Epithelial cell of proximal tubule (primary cell): ENCODE data around the gene BTBD10. TPM values are rescaled to one million over a fixed set of nuclear protein-coding genes. Genes with fewer than 3 reads are reported as not detected.
A peak's percentile ranks its signal among the peaks of the same experiment; 100 is the strongest.

Experiments
- DNase-seq: peaks from one replicate; pipeline ENCODE4 v3.0.0-alpha.2; 2011; ENCODE audit warnings: low read depth
- H3K4me3 ChIP-seq: 2 replicates; pipeline ENCODE4 v1.5.1; 2011; ENCODE audit warnings: low read depth, mild to moderate bottlenecking, low read length
- total RNA-seq: library from RNA; depleted of rRNA; stranded (reverse); fragments of >200 nt; gene quantifications from 2 replicates; pipeline ENCODE4 v1.2.3, GENCODE V29; 2015
- TF ChIP-seq, protein P1 (sequence below): conservative IDR thresholded peaks from 2 replicates; pipeline ENCODE4 v1.5.1; 2012; ENCODE audit warnings: low read depth, mild to moderate bottlenecking, low read length

BTBD10 gene
- total RNA-seq, 1 donor from 2014 or later: 55.5 TPM

GRCh38 chr11:13376838-13377237 lies 86.2 kb downstream of the BTBD10 start:
- no peak overlapping the region for H3K4me3 ChIP-seq
- DNase-seq: no peak
- TF ChIP-seq, protein P1, sequence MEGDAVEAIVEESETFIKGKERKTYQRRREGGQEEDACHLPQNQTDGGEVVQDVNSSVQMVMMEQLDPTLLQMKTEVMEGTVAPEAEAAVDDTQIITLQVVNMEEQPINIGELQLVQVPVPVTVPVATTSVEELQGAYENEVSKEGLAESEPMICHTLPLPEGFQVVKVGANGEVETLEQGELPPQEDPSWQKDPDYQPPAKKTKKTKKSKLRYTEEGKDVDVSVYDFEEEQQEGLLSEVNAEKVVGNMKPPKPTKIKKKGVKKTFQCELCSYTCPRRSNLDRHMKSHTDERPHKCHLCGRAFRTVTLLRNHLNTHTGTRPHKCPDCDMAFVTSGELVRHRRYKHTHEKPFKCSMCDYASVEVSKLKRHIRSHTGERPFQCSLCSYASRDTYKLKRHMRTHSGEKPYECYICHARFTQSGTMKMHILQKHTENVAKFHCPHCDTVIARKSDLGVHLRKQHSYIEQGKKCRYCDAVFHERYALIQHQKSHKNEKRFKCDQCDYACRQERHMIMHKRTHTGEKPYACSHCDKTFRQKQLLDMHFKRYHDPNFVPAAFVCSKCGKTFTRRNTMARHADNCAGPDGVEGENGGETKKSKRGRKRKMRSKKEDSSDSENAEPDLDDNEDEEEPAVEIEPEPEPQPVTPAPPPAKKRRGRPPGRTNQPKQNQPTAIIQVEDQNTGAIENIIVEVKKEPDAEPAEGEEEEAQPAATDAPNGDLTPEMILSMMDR: no peak

DNA sequence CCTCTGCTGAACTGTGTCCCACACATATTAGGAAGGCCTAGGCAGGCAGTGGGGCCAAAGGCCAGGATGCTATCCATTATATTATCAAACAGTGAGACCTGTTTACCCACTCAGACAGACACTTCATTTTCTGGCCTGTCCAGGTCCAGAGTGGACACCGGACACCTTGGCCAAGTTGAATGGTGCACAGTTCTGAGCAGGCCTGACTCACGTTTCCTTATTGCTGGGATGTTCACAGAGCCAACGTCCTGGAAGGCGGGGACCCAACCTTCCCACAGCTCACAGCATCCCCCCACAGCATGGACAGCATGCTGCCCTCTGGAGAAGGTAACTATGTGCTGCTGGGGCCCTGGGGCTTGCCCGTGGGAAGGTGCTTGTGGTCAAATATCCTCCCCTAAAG lies 86.6 kb downstream of the BTBD10 start:
- TF ChIP-seq, protein P1: no peak
- no peak overlapping the region for H3K4me3 ChIP-seq
- no peak for DNase-seq

DNA sequence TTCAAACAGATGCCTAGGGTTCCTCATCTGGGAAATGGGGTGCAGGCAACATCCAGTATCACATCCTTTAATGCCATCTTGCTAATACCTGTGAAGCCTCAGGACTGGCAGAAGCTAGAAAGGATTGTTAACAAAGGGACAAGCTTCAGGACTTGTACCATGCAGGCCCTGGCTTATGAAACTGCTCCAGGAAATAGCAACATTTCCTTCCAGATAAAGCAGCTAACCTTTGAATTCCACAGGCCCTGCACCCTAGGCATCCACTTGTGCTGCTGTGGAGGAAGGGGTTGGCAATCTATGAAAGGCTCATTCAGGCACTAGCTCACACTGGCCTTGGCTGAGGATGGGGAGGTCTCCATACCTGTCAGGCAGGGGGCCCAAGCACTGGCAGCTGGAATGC lies 87.2 kb downstream of the BTBD10 start:
- H3K4me3 ChIP-seq: no peak overlapping the region
- TF ChIP-seq, protein P1: no peak
- DNase-seq: no peak

- H3K4me3 ChIP-seq: no peak overlapping the region
- TF ChIP-seq, protein P1: no peak
- no peak for DNase-seq
These were observed 89.8 kb downstream of the BTBD10 start for GRCh38 chr11:13373216-13373615.

DNA sequence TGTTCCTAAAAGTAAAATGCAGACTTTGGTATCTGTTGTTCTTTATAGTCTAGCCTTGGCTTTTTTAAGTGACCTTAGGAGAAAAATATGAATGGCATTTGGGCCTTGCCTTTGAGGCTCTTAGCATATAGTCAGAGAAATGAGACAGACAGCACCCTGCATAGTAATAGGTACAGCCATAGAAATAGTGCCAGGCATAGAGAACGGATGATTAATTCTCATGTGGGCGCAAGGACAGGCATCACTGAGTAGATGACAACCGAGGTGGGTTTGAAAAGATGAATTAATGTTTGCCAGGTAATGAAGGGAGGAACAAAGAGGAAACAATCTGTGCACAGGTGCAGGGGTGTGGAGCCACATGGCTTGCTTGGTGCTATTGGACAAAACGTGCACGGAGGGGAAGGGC lies 95.0 kb downstream of the BTBD10 start:
- TF ChIP-seq, protein P1: no peak
- DNase-seq: peak; percentile 23
- no peak overlapping the region for H3K4me3 ChIP-seq

GRCh38 chr11:13367115-13367514 lies 95.9 kb downstream of the BTBD10 start:
- no peak for DNase-seq
- TF ChIP-seq, protein P1: peak; percentile 11
- no peak overlapping the region for H3K4me3 ChIP-seq

GRCh38 chr11:13366266-13367026 lies 96.6 kb downstream of the BTBD10 start:
- TF ChIP-seq, protein P1: no peak
- no peak for DNase-seq

More at GRCh38 chr11:13366266-13367026, 96.6 kb downstream of the BTBD10 start:
- no peak overlapping the region for H3K4me3 ChIP-seq
